ENCODE data around the gene KRTAP1-1.
"Not testable (repeated sequence)": the region's sequence is repeated elsewhere in the genome, so short reads cannot be mapped to it uniquely, and the experiment has no call there.

The KRTAP1-1 gene, protein sequence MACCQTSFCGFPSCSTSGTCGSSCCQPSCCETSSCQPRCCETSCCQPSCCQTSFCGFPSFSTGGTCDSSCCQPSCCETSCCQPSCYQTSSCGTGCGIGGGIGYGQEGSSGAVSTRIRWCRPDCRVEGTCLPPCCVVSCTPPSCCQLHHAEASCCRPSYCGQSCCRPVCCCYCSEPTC

DNA sequence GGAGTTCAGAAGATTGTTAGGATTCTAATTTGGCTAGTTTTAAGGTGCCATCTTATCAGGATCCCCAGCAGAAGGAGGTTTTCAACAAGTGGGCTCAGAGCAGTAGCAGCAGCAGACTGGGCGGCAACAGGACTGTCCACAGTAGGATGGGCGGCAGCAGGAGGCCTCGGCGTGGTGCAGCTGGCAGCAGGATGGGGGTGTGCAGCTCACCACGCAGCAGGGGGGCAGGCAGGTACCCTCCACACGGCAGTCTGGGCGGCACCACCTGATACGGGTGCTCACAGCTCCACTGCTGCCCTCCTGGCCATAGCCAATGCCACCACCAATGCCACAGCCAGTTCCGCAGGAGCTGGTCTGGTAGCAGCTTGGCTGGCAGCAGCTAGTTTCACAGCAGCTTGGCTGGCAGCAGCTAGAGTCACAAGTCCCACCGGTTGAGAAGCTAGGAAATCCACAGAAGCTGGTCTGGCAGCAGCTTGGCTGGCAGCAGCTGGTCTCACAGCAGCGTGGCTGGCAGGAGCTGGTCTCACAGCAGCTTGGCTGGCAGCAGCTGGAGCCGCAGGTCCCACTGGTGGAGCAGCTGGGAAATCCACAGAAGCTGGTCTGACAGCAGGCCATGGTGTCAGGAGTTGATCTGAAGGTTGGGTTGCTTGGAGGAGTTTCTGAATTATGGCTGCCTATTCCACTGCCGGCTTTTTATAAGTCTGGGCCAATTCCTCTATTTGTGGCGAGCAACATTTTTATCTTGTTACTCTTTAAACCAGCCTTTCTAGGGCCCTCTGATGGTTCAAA, at the start of gene KRTAP1-1:
TSS of gene KRTAP1-1 (minus strand) at position 668 of the 789 bp plus-strand sequence. CDS start at position 615, 53 bp downstream.
- DNase-seq, result not testable (repeated sequence)

DNA sequence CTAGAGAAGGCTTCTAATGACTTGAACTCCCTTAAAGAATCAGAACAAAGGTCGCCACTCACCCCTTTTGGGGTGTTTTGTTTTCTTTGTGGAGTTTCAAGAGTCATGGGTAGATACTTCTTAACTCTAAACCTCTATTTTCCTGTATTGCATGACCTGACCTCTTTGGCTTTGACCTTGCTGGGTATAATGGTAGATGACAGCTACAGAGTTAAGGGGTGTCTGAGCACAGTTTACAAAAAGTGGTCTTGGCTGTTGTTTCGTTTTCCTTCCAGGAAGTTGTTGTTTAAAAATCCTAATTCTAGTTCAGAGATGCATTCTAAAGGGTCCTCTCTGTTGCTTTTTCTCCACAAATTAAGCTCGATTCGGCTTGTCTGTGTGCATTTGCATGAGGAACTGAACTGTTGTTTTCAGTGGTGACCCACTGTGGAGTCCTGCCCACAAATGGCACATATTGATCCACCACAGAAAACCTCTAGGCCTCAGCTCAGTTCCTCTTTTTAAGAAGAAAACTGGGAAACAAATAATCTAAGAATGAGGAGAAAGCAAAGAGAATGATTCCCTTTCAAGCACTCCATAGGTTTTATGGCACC, 47.6 kb upstream of the KRTAP1-1 start:
- not testable (repeated sequence) for DNase-seq

DNA sequence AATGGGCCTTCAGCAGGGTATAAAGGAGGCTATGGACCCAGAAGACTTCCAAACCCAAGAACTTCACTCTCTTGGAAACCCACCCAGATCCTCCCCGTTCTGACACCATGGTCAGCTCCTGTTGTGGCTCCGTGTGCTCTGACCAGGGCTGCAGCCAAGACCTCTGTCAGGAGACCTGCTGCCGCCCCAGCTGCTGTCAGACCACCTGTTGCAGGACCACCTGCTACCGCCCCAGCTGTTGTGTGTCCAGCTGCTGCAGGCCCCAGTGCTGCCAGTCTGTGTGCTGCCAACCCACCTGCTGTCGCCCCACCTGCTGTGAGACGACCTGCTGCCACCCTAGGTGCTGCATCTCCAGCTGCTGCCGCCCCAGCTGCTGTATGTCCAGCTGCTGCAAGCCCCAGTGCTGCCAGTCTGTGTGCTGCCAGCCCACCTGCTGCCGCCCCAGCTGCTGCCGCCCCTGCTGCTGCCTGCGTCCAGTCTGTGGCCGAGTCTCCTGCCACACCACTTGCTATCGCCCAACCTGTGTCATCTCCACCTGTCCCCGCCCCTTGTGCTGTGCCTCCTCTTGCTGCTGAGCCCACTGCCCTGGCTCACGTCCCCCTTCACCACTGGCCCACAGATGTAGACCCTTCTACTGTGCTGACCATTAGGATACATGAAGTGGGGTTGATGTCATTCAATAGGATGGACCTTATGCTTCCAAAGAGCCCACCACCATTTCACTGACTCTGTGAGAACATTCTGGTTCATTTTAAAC, 43.0 kb upstream of the KRTAP1-1 start, which contains the start of gene KRTAP4-7:
TSS of gene KRTAP4-7 (plus strand) at position 51 of the 757 bp plus-strand sequence. CDS start at position 108, 57 bp downstream.
- DNase-seq, result not testable (repeated sequence)

DNA sequence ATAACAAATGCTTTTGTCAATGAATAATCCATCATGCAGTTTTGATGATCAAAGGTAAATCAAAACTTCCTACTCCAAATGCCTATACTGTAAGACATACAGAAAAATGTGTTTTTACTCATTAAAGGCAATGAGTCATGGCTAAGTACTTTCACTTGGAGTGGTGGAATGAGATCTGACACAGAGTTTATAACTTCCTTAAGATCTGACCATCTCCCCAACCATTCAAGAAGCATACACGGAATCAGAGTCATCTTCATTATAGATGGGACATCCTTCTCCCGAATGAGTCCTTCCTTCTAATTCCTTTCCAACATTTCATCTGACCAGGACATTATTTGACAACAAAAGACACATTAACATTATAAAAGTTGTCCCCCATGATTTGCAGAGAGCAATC, 42.2 kb upstream of the KRTAP1-1 start:
- DNase-seq, result not testable (repeated sequence)

DNA sequence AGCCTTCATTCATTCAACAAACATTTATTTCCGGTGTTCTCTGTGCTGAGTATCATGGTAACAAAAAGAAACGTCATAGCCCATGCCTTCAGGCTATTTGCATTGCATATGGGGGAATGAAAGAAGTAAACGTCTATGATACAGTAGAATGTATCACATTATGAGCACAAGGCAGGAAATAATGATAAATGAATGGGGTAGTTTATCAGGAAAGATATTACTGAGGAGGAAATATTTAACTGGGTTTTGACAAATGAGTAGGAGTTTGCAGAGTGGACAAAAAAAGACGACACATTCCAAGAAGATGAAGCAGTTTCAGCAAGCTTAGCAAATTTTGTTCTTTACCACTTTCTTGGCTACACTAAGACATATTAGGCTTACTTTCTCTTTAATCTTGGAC, 41.4 kb upstream of the KRTAP1-1 start:
- no peak for DNase-seq

DNA sequence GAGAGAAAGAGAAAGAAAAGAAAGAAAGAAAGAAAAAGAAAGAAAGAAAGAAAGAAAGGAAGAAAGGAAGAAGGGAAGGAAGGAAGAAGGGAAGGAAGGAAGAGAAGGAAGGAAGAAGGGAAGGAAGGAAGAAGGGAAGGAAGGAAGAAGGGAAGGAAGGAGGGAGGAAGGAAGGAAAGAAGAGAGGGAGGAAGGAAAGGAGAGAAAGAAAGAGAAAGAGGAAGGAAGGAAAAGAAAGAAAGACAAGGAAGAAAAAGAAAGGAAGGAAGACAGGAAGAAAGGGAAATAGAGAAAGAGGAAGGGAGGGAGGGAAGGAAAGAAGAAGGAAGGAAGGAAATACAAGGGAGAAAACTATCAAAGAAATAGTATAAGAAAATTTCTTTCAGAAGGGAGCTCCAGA, 35.5 kb upstream of the KRTAP1-1 start:
- no peak for DNase-seq

DNA sequence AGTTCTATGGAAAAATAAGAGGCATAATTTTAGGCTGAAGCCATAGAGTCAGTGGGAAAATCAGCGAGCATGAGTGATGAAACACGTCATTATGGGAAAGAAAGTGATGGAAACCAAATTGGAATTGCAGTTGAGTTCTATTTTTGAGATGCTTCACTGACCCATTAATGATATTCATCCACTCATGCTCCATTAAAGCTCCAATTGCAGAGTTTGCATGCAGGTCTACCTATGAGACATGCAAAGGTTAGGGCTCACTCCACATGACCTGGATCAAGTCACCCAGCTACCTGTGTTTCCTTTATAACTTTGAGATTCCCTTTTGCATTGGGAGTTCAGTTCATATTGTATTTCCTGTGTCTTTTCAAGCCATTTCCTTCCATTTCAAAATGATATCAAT, 32.4 kb upstream of the KRTAP1-1 start:
- no peak for DNase-seq

DNA sequence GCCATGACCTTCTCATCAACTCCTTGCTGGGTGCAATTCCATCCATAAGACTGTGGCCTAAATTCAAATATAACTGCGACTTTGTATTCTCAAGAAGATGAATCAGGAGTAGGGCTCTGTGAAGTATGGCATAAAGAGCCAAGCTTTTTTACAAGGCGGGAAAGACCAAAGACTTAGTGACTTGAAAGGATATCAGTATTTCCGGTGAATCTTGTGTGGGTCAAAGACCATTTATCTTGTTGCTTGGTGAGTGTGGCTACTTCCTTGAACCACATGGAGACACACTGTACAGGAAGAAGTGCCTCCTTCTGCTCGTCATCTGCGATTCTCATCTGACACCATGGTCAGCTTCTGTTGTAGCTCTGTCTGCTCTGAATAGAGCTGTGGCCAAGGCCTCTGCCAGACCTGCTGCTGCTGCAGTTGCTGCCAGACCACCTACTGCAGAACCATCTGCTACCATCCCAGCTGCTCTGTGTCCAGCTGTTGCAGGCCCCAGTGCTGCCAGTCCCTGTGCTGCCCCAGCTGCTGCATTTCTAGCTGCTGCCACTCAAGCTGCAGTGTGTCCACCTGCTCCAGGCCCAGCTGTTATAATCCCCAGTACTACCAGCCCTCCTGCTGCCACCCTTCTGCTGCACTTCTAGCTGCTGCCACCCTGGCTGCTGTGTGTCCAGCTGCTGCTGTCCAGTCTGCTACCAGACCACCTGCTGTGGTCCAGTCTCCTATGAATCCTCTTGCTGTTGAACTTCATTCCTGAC, 30.5 kb upstream of the KRTAP1-1 start:
- DNase-seq, result no peak

DNA sequence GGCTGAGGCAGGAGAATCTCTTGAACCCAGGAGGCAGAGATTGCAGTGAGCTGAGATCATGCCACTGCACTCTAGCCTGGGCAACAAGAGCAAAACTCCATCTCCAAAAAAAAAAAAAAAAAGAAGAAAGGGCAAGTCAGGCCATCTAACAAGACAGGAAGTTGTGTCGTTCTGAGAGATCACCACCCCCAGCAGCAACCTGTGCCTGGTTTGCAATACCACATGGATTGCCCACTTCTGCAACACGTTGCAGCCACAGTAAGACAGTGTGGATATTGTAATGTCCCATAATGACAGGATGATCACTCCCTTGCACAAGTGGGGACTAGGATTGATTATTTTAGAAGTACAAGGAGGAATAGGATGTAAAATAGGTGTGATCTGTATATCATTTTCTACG, 27.8 kb upstream of the KRTAP1-1 start:
- DNase-seq, result no peak

DNA sequence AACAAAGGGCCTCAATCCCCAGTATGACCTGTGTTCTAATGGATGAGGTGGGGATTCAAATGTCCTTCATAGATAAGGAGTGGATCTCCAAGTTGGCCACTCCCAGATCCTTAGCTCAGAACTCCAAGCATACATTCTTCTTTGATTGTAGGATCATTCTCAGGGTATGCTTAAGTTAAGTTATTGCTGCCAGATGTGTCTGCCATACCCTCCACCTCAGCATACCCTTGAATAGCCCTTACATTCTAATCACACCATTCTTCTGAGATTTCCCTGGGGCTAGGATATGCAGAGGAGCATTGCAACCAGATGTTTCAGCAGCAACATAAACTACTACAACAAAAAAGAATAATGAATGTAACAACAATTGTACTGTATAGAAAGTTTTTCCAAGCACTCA, 26.0 kb upstream of the KRTAP1-1 start:
- no peak for DNase-seq

DNA sequence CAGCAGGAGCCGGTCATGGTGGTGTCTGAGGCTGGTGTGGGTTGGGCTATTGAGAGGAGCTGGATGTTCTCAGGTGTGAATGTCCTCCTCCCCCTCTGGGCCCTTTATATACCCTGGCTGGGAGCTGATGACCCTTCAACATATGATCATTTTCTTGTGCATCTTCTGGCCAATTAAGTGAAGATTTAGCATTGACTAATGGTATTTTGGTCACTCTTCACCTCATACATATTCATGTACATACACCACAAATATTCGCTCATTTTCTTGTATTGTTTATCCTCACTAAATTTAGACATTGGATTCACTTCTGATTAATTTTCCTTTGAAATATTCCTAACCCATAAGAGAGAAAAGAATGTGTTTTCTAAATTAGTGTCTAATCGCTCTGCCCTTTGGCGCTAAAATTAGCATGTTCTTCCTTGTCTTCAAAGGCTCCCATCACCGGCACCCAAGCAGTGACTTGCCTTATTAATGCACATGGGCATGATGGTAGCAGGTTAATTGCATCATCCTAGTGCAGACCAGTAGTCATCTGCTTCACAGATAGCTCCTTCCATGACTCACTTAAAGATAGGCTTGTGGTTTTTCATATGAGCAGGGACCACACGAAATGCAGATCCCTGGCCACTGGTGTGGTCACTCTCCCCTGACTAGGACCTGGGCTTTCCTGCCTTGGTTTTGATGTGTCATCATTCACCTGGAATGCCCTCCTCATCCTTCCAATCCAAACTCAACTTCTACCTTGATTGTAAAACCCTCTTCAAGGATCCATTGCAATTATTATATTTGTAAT, 24.8 kb upstream of the KRTAP1-1 start, which contains the start of gene KRTAP2-4:
TSS of gene KRTAP2-4 (minus strand) at position 51 of the 796 bp plus-strand sequence. CDS start at position 17, 34 bp downstream.
- no peak for DNase-seq

DNA sequence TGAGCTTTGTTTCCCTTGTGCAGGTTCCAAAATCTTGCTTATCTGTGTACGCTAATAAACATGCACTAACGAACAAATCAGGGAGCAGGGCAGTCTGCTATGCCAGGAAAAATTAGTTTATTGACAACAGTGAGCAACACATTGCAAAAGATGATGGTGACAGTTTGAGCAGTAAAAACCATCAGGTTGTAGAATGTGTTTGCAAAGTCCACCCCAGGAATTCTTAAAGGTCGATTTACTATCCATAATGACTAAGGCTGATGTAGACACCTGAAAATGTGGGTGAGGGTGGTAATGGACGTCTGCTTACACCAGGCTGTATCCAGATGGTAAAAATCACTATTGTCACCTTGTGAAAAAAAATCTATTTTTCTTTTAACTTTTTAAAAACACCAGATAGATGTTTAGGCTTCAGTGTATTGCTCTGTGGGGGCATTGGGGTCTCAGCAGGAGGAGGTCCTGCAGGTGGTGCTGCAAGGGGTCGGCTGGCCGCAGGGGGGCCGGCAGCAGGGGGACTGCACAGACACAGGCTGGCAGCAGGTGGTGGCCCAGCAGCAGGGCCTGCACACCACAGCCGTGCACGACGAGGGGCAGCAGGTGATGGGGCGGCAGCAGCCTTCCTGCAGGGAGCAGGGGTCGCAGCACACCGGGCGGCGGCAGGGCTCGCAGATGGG, 23.9 kb upstream of the KRTAP1-1 start:
- not testable (repeated sequence) for DNase-seq

DNA sequence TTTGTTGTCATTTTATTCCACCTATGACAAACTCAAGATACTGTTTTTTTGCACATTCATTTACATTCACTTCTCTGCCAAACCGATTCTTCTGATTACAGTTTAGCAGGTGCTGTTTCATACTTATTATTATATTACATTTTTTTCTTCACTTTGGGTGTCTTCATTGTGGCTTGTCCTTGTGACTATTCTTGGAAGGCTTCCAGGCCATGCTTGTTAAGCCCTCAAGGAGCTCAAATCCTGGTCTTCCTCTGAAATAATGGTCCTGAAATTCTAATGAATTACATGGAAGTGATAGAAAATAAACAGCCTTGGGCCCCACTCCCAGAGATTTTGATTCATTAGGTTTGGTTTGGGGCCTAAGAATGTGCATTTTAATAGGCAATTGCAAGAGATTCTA, 23.1 kb upstream of the KRTAP1-1 start:
- no peak for DNase-seq

DNA sequence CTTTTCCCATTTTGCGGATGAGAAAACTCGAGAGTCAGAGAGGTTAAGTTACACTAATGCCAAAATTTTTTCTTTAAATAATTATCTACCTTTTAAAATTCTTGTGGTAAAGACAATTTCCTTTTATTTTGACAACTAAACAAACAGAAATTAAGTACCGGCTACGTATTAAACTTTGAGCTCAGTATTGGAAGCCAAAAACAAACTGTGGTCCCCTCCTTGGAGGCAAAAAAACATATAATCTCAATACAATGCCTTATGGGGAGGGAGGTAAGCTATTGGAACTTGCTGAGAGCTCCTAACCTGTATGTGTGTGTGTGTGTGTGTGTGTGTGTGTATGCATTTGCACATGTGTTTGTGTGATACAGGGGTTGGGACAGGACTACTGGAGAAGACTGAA, 22.2 kb upstream of the KRTAP1-1 start:
- no peak for DNase-seq

DNA sequence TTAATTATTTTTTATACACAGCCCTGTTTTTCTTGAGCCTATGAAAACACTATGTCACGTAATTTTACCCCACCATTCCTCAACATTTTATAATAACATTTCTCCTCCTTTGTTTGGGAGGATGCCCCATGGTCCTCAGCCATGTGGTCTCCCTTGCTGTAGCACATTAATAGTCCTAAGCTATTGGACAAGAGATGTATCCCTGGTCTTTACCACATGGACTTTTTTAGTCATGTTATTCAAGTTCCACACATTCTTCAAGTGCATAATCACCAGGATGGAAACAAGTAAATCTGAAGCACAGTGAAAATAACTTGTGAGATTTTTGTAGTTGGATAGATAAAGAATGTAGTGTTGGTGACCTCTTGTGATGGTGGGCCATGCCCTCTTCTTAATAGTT, 20.7 kb upstream of the KRTAP1-1 start:
- DNase-seq, result no peak

DNA sequence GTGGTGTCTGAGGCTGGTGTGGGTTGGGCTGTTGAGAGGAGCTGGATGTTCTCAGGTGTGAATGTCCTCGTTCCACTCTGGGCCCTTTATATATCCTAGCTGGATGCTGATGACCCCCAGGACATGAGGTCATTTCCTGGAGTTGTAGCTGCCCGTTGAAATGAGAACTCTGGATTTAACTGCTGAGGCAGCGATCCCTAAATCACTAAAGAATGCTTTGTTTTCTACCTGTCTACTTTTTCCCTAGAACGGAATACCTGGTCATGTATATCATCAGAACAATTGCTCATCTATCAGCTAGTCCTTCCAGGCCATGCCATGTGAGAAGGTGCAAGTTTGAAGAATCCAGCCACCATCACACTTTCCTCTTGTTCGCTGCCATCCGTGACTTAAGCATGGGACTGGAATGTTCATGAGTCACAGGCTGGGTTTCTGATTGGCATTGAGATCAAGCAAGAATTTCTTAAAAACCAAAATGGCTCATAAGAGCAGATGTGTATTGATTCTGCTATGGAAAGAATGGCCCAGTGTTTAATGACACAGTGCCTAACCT, 18.9 kb upstream of the KRTAP1-1 start, which contains the start of gene KRTAP2-3:
TSS of gene KRTAP2-3 (minus strand) at position 63 of the 553 bp plus-strand sequence. CDS start 64 bp downstream, outside the sequence.
- no peak for DNase-seq

DNA sequence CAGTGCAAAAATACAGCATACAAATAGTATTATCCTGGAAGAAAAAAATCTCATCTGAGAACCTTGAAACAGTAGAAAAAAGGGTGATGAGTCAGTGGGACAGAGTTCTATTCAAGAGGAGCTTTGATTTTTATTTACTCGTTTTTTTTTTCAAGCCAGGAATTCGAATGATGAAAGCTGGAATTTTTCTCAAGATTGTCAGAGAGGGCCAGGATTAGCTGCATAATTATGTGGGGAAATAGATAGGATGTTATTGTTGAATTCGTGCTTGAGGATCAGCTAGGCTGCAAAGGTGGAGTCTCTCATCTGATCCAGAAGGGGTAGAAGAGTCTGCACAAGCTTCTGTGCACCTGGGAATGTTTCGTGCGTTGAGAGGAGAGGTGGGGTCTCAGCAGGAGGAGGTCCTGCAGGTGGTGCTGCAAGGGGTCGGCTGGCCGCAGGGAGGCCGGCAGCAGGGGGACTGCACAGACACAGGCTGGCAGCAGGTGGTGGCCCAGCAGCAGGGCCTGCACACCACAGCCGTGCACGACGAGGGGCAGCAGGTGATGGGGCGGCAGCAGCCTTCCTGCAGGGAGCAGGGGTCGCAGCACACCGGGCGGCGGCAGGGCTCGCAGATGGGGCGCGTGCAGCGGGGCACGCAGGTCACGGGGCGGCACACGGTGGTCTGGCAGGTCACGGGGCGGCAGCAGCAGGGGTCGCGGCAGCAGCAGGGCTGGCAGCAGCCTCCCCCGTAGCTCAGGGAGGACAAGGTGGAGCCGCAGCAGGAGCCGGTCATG, 18.2 kb upstream of the KRTAP1-1 start:
- not testable (repeated sequence) for DNase-seq

DNA sequence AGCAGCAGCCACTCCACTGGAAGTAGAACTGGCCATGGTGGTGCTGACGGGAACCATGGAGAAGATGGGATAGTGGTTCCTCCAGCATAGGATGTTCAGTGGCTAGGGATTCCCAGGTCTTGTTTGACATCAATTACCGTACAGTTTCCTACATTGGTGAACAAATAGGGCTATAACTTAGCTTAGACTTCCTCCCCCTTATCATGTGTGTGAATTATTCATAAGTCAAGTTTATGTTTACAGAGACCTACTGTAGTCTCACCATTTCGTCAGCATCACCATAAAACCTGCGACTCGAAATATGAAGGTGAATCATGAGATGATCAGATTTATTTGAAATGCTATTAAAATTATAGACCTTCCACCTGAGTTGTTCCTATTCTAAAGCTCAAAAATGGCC, 17.5 kb upstream of the KRTAP1-1 start:
- no peak for DNase-seq

DNA sequence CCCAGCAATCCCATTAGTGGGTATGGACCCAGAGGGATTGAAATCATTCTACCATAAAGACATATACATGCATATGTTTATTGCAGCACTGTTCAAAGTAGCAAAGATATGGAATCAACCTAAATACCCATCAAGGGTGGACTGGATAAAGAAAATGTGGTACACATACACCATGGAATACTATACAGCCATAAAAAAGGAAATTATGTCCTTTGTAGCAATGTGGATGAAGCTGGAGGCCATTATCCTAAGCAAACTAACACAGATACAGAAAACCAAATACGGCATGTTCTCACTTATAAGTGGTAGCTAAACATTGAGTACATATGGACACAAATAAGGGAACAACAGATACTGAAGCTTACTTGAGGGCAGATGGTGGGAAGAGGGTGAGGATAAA, 16.3 kb upstream of the KRTAP1-1 start:
- DNase-seq, result no peak
